GM23338 (cell line): ENCODE measurements around the gene CDR2L. TPM values are rescaled to one million over a fixed set of nuclear protein-coding genes. Genes with fewer than 3 reads are reported as not detected.

Experiments used
- ATAC-seq: fragments of 200-7000 bp; cut with Tn5 transposase; 3 replicates; pipeline ENCODE4 v1.9.1; 2020
- DNase-seq: peaks from one replicate; pipeline ENCODE4 v3.0.0-alpha.2; 2015; ENCODE audit warnings: low spot score
- H2AFZ ChIP-seq: fragments of 200-600 bp; sonication (generic); 2 replicates; pipeline ENCODE4 v1.8.0; 2016; ENCODE audit warnings: antibody characterized with exemption, mild to moderate bottlenecking, moderate library complexity
- H3F3A ChIP-seq: fragments of 200-600 bp; sonication (generic); replicated peaks from 2 replicates; pipeline ENCODE4 v1.8.0; 2017; ENCODE audit warnings: antibody characterized with exemption, mixed run types, low read depth
- H3K27ac ChIP-seq: fragments of 200-600 bp; sonication (generic); 2 replicates; pipeline ENCODE4 v1.6.1; 2016; ENCODE audit warnings: low read depth
- H3K27me3 ChIP-seq: fragments of 200-600 bp; sonication (generic); 2 replicates; pipeline ENCODE4 v1.8.0; 2016; ENCODE audit warnings: mild to moderate bottlenecking, mixed run types, moderate library complexity; ENCODE audit not compliant: insufficient read depth
- H3K36me3 ChIP-seq: fragments of 200-600 bp; sonication (generic); 2 replicates; pipeline ENCODE4 v1.8.0; 2016; ENCODE audit warnings: mild to moderate bottlenecking; ENCODE audit not compliant: insufficient read depth
- H3K4me1 ChIP-seq: fragments of 200-600 bp; sonication (generic); 2 replicates; pipeline ENCODE4 v1.8.0; 2016; ENCODE audit warnings: mild to moderate bottlenecking, moderate library complexity; ENCODE audit not compliant: insufficient read depth
- H3K4me2 ChIP-seq: fragments of 200-600 bp; sonication (generic); 2 replicates; pipeline ENCODE4 v1.7.1; 2017; ENCODE audit warnings: mixed run types
- H3K4me3 ChIP-seq: fragments of 200-600 bp; sonication (generic); 2 replicates; pipeline ENCODE4 v1.6.1; 2016; ENCODE audit warnings: mixed run types
- H3K79me2 ChIP-seq: fragments of 200-600 bp; sonication (generic); replicated peaks from 2 replicates; pipeline ENCODE4 v1.8.0; 2017; ENCODE audit warnings: mild to moderate bottlenecking; ENCODE audit not compliant: insufficient read depth
- H3K9me2 ChIP-seq: fragments of 200-600 bp; sonication (generic); 2 replicates; pipeline ENCODE4 v1.8.0; 2017; ENCODE audit not compliant: insufficient read depth
- H4K20me1 ChIP-seq: fragments of 200-600 bp; sonication (generic); replicated peaks from 2 replicates; pipeline ENCODE4 v1.8.0; 2017; ENCODE audit warnings: mild to moderate bottlenecking; ENCODE audit not compliant: insufficient read depth
- H3K27ac Mint-ChIP-seq: 2 replicates; pipeline ENCODE4 v1.8.0; 2020; ENCODE audit warnings: inconsistent platforms, mild to moderate bottlenecking, moderate library complexity, mixed read lengths
- H3K27me3 Mint-ChIP-seq: 3 replicates; pipeline ENCODE4 v1.8.0; 2022; ENCODE audit warnings: low read depth, mild to moderate bottlenecking, moderate library complexity, mixed read lengths, inconsistent platforms; ENCODE audit not compliant: insufficient read depth, poor library complexity
- H3K36me3 Mint-ChIP-seq: 3 replicates; pipeline ENCODE4 v1.8.0; 2021; ENCODE audit warnings: low read depth, mild to moderate bottlenecking, inconsistent platforms, moderate library complexity, mixed read lengths
- H3K4me1 Mint-ChIP-seq: 3 replicates; pipeline ENCODE4 v1.8.0; 2020; ENCODE audit warnings: mild to moderate bottlenecking, inconsistent platforms, mixed read lengths
- H3K4me3 Mint-ChIP-seq: 3 replicates; pipeline ENCODE4 v1.8.0; 2021; ENCODE audit warnings: moderate library complexity, mild to moderate bottlenecking, inconsistent platforms, mixed read lengths
- H3K9me3 Mint-ChIP-seq: 3 replicates; pipeline ENCODE4 v1.8.0; 2020; ENCODE audit warnings: moderate library complexity, mild to moderate bottlenecking, inconsistent platforms, mixed read lengths
- ETS1 ChIP-seq: IDR thresholded peaks from 2 replicates; pipeline ENCODE4 v1.6.1; 2016; ENCODE audit warnings: antibody characterized with exemption
- EZH2phosphoT487 ChIP-seq: fragments of 200-600 bp; sonication (generic); IDR thresholded peaks from one replicate; pipeline ENCODE4 v1.8.1; 2018; ENCODE audit warnings: antibody characterized with exemption; ENCODE audit not compliant: unreplicated experiment
- JUNB ChIP-seq: IDR thresholded peaks from one replicate; pipeline ENCODE4 v1.6.1; 2016; ENCODE audit warnings: antibody characterized with exemption; ENCODE audit not compliant: unreplicated experiment
- ZNF114 ChIP-seq: fragments of 250-450 bp; sonication (Bioruptor Pico); IDR thresholded peaks from 2 replicates; pipeline ENCODE4 v1.5.0; 2020; ENCODE audit warnings: mild to moderate bottlenecking, moderate library complexity
- polyA plus RNA-seq: library from polyadenylated mRNA; unstranded; fragments of >200 nt; fragmentation: Nextera tagmentation; extraction: Ambion mirVana; gene quantifications from 2 replicates; pipeline ENCODE4 v1.2.1, GENCODE V29; 2016
- total RNA-seq: library from RNA; depleted of rRNA; stranded (reverse); fragments of >200 nt; shearing (Covaris generic); gene quantifications from 2 replicates; pipeline ENCODE4 v1.2.3, GENCODE V29; 2014
- TF ChIP-seq, protein P1 (sequence below): fragments of 250-450 bp; sonication (Bioruptor Pico); IDR thresholded peaks from 2 replicates; pipeline ENCODE4 v1.5.0; 2020; ENCODE audit warnings: mild to moderate bottlenecking, moderate library complexity
- TF ChIP-seq, protein P2 (sequence below): IDR thresholded peaks from one replicate; pipeline ENCODE4 v1.6.1; 2018; ENCODE audit warnings: antibody characterized with exemption; ENCODE audit not compliant: unreplicated experiment

The CDR2L gene
- total and polyA plus RNA-seq, 2 experiments from 2014 or later = 17.7 to 35.8 TPM

GRCh38 chr17:74971069-74971841, 16.2 kb upstream of the CDR2L start:
- peak overlapping the region; percentile 75 for H3K4me3 ChIP-seq
- peaks cover 11% of the 10 kb centered on the region for H3K4me1 Mint-ChIP-seq
- no peaks in the 10 kb centered on the region for H3K9me2 ChIP-seq
- H2AFZ ChIP-seq = 0 out of 2 replicates have a peak overlapping the region, but pooled peaks have one; percentile 66
- DNase-seq (no peak), ATAC-seq (no peak)
- H3K36me3 ChIP-seq = no peaks in the 10 kb centered on the region
- H3K9me3 Mint-ChIP-seq = no peaks in the 10 kb centered on the region
- H3K36me3 Mint-ChIP-seq = no peaks in the 10 kb centered on the region; the same call in 2 of the 3 replicates
- peak overlapping the region; percentile 73 for H3K4me3 Mint-ChIP-seq
- no peak overlapping the region for H3K27ac Mint-ChIP-seq
- no peak for TF ChIP-seq ZNF114
- peaks cover 8% of the 10 kb centered on the region; the same call in 1 of the 2 replicates for H3K4me1 ChIP-seq
- H3K79me2 ChIP-seq = no peaks in the 10 kb centered on the region
- peak overlapping the region; percentile 90 for H3K4me2 ChIP-seq
- no peak overlapping the region for H3K27ac ChIP-seq
- no peaks in the 10 kb centered on the region for H4K20me1 ChIP-seq
- peaks cover 53% of the 10 kb centered on the region for H3K27me3 Mint-ChIP-seq
- H3K27me3 ChIP-seq = peaks cover 53% of the 10 kb centered on the region
- H3F3A ChIP-seq = no peaks in the 10 kb centered on the region

- H3K4me1 Mint-ChIP-seq = peaks cover 11% of the 10 kb centered on the region
- Histone ChIP-seq H3K9me2 (no peaks in the 10 kb centered on the region), H3K4me2 (peak overlapping the region; percentile 90), H3K27me3 (peaks cover 53% of the 10 kb centered on the region), H3K36me3 (no peaks in the 10 kb centered on the region), H3K4me3 (peak overlapping the region; percentile 75), H2AFZ (0 out of 2 replicates have a peak overlapping the region, but pooled peaks have one; percentile 66), H4K20me1 (no peaks in the 10 kb centered on the region), H3K4me1 (peaks cover 8% of the 10 kb centered on the region; the same call in 1 of the 2 replicates), H3K79me2 (no peaks in the 10 kb centered on the region), H3K27ac (no peak overlapping the region), H3F3A (no peaks in the 10 kb centered on the region)
- H3K27ac Mint-ChIP-seq = no peak overlapping the region
- ATAC-seq = peak; percentile 14
- peak overlapping the region; percentile 73; the same call in 2 of the 3 replicates for H3K4me3 Mint-ChIP-seq
- H3K9me3 Mint-ChIP-seq = no peaks in the 10 kb centered on the region
- peaks cover 52% of the 10 kb centered on the region for H3K27me3 Mint-ChIP-seq
- DNase-seq = no peak
- no peaks in the 10 kb centered on the region; the same call in 2 of the 3 replicates for H3K36me3 Mint-ChIP-seq
- no peak for TF ChIP-seq ZNF114
- TF ChIP-seq, protein P1, sequence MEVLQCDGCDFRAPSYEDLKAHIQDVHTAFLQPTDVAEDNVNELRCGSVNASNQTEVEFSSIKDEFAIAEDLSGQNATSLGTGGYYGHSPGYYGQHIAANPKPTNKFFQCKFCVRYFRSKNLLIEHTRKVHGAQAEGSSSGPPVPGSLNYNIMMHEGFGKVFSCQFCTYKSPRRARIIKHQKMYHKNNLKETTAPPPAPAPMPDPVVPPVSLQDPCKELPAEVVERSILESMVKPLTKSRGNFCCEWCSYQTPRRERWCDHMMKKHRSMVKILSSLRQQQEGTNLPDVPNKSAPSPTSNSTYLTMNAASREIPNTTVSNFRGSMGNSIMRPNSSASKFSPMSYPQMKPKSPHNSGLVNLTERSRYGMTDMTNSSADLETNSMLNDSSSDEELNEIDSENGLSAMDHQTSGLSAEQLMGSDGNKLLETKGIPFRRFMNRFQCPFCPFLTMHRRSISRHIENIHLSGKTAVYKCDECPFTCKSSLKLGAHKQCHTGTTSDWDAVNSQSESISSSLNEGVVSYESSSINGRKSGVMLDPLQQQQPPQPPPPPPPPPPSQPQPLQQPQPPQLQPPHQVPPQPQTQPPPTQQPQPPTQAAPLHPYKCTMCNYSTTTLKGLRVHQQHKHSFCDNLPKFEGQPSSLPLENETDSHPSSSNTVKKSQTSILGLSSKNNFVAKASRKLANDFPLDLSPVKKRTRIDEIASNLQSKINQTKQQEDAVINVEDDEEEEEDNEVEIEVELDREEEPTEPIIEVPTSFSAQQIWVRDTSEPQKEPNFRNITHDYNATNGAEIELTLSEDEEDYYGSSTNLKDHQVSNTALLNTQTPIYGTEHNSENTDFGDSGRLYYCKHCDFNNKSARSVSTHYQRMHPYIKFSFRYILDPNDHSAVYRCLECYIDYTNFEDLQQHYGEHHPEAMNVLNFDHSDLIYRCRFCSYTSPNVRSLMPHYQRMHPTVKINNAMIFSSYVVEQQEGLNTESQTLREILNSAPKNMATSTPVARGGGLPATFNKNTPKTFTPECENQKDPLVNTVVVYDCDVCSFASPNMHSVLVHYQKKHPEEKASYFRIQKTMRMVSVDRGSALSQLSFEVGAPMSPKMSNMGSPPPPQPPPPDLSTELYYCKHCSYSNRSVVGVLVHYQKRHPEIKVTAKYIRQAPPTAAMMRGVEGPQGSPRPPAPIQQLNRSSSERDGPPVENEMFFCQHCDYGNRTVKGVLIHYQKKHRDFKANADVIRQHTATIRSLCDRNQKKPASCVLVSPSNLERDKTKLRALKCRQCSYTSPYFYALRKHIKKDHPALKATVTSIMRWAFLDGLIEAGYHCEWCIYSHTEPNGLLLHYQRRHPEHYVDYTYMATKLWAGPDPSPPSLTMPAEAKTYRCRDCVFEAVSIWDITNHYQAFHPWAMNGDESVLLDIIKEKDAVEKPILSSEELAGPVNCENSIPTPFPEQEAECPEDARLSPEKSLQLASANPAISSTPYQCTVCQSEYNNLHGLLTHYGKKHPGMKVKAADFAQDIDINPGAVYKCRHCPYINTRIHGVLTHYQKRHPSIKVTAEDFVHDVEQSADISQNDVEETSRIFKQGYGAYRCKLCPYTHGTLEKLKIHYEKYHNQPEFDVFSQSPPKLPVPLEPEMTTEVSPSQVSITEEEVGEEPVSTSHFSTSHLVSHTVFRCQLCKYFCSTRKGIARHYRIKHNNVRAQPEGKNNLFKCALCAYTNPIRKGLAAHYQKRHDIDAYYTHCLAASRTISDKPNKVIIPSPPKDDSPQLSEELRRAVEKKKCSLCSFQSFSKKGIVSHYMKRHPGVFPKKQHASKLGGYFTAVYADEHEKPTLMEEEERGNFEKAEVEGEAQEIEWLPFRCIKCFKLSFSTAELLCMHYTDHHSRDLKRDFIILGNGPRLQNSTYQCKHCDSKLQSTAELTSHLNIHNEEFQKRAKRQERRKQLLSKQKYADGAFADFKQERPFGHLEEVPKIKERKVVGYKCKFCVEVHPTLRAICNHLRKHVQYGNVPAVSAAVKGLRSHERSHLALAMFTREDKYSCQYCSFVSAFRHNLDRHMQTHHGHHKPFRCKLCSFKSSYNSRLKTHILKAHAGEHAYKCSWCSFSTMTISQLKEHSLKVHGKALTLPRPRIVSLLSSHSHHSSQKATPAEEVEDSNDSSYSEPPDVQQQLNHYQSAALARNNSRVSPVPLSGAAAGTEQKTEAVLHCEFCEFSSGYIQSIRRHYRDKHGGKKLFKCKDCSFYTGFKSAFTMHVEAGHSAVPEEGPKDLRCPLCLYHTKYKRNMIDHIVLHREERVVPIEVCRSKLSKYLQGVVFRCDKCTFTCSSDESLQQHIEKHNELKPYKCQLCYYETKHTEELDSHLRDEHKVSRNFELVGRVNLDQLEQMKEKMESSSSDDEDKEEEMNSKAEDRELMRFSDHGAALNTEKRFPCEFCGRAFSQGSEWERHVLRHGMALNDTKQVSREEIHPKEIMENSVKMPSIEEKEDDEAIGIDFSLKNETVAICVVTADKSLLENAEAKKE (CRISPR knock-in tag) = no peak
- TF ChIP-seq ETS1 = no peak
- no peak for TF ChIP-seq EZH2phosphoT487
- TF ChIP-seq, protein P2, sequence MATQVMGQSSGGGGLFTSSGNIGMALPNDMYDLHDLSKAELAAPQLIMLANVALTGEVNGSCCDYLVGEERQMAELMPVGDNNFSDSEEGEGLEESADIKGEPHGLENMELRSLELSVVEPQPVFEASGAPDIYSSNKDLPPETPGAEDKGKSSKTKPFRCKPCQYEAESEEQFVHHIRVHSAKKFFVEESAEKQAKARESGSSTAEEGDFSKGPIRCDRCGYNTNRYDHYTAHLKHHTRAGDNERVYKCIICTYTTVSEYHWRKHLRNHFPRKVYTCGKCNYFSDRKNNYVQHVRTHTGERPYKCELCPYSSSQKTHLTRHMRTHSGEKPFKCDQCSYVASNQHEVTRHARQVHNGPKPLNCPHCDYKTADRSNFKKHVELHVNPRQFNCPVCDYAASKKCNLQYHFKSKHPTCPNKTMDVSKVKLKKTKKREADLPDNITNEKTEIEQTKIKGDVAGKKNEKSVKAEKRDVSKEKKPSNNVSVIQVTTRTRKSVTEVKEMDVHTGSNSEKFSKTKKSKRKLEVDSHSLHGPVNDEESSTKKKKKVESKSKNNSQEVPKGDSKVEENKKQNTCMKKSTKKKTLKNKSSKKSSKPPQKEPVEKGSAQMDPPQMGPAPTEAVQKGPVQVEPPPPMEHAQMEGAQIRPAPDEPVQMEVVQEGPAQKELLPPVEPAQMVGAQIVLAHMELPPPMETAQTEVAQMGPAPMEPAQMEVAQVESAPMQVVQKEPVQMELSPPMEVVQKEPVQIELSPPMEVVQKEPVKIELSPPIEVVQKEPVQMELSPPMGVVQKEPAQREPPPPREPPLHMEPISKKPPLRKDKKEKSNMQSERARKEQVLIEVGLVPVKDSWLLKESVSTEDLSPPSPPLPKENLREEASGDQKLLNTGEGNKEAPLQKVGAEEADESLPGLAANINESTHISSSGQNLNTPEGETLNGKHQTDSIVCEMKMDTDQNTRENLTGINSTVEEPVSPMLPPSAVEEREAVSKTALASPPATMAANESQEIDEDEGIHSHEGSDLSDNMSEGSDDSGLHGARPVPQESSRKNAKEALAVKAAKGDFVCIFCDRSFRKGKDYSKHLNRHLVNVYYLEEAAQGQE = no peak
- no peak for TF ChIP-seq JUNB
Observed at GRCh38 chr17:74971842-74972106, 15.7 kb upstream of the CDR2L start.
